Measurements from ENCODE around the gene MAP4K2.

The MAP4K2 gene

DNA sequence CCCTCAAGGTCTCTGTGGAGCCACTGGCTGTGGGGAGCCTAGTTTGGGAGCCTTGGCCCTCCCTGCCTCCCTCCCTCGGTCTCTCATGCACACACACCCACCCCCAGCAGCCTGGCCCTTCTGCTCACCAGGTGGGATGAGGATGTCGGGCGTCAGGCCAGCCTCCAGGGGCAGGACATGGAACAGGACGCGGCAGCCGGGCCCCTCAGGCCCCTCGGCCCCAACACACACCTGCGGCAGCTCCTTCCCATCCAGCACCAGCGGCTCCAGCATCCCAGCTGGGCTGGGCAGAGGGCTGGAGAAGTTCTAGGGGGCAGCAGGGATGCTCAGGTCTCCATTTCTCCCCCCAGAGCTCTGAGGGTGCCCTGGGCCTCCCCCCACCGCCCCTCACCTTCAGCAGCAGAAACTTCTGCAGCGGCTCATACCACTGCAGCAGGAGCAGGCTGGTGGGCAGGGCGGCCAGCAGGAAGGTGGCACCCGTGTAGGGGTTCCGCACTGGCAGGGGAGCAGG, 11.2 kb downstream of the MAP4K2 start:
- no peak for DNase-seq (ENCODE audit: low spot score)

DNA sequence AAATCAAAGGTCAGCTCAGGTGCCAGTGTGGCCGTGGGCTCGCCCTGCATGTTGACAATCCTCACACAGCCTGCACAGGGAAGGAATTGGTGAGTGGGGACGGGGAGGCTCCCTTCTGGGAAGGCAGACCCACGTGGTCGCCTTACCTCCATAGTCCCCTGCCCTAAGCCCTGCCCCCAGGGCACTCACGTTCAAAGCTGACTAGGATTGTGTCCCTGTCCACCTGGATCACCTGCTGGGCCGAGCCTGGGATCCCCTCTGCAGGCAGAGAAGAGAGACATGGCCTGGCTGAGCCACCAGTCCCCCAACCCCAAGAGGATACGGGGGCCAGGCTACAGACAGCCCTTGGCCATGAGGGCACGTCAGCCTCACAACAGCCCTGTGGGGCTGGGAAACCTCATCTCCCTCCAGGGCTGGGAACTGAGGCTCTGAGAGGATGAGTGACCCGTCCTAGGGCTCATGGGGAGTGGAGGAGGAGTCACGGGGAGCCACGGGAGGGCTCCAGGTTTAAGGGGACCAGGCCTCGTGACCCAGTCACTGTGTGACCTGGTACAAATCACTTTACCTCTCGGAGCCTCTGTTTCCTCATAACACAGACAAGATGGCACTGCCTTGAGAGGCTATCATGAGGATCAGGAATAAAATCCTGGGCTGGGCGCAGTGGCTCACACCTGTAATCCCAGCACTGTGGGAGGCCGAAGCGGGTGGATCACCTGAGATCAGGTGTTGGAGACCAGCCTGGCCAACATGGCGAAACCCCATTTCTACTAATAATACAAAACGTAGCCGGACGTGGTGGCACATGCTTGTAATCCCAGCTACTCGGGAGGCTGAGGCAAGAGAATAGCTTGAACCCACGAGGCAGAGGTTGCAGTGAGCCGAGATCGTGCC, 12.6 kb downstream of the MAP4K2 start:
- DNase-seq (ENCODE audit: low spot score) = no peak

DNA sequence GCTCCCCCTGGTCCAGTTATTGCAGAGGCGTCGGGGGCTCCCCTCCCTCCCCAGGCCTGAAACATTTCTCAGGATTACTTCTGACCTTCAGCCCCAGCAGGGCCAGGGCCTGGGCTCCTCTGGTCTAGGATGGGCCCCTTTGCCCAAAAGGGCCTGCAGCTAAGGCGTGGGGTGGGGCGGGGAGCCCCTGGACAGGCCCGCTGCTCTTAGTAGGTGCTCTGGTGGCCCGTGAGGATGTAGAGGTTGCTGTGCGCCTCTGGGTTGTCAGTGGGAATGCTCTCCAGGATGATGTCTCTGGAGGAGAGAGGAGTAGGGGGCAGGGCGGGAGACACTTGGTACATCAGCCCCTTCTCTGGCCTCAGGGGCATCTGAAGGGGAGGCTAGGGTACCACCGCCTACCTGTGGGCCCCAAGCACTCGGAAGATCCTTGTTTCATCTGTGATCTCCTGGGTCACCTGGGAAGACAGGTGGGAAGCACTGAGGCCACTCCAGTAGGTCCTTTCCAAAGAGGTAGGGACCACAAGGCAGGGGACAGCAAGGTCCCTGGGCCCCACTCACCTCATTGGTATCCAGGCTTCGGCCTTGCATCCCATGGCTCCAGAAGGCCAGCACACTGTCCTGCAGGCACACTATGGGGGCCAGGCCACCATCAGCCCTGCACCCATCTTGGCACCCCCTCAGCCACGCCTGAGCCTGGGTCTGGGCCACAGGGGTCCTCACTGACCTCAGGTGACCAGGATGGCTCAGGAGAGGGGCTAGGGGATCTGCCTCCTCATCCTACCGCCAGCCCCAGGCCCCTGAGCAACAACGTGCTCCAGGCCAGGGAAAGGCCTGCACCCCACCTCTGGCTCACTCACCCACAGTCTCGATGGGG, 13.4 kb downstream of the MAP4K2 start:
- DNase-seq (ENCODE audit: low spot score) = no peak

DNA sequence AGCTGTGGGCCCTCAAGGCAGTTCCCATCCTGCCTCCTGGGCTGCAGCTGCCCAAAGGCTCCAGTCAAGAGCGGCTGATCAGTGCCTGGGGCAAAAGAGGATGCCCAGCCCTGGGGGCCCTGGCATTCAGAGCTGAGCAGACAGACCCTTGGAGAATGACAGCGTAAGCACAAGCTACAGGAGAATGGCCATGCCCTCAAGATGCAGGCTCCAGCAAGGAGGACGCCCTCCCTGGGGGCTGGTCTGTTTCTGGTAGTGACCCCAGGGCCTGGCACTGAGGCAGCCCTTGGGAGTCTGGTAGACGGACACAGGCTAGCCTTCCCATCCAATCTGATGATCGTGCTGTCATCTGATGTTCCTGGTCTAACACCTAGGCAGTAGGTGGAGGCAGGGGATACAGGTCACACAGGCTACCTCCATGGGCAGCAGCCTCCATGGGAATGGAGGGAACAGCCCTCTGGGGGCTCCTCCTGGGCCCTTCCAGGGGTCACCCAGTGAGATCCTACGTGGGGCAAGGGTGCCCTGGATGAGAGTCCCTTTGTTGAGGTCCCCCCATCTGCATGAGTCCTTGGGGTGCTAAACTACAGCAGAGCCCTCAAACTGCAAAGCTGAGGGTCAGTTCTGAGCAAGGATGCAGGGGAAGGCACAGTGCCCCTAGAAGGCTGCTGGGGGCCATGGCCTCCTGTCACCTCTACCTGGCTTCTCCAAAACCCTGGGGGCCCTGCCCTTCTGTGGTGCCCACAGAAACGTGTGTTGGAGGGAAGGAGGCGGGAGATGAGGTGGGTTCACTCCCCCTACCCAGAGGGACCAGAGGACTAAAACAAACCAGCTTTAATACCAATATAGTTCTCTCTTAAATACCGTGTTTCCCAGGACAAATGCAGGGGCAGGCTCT, 14.4 kb downstream of the MAP4K2 start:
- no peak for DNase-seq (ENCODE audit: low spot score)

DNA sequence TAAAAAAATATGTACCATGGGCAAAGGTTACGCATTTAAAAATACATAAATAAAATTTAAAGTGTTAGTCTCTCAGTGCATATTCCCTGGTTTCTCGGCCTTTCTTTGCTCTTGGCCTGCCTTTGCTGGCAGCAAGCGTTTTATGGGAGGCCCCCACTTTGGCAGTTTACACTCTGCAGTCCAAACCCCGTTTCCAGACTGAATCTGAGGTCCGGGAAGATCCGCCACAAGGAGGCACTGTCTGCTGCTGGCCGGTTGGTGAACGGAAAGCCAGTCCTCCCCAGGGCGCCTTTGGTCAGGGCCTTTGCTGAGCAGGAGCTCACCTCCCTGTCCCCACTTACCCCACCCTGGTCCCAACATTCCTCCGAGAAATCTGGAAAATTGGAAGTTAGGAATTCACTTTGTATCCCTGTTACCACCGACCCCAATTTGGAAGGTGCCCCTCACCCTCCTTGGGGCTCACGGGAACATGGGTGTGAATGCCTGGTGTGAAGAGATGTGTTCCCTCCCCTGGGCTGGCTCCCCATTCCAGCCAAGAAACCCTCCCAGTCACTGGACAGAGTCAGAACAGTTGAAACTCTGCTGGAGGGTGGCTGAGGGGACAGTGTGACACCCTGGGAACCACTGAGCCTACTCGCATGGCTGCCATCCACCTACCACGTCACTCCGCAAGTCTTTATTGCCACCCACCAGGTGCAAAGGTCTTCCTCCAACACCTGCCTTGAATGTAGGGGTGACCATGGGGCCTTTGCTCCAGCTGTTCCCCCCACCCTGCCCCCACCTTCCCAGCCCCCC, 15.3 kb downstream of the MAP4K2 start:
- DNase-seq (ENCODE audit: low spot score) = peak; percentile 87

DNA sequence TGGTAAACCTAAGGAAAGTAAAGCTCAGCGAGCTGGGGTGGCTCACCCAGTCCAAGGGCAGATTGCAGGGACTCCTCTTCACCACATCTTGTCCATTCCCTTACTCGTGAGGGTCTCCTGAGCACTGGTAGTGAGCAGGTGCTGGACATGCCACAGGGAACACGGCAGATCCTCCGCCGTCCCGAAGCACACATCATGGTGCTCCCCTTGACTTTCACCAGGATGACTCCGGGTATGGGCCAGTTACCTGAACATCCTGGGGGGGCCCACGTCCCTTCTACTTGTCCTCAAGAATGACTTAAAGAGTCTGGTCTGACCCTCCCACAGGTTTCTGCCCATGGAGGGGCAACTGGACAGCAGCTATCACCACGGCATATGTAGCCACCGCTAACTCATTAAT, 16.7 kb downstream of the MAP4K2 start:
- DNase-seq (ENCODE audit: low spot score) = no peak

DNA sequence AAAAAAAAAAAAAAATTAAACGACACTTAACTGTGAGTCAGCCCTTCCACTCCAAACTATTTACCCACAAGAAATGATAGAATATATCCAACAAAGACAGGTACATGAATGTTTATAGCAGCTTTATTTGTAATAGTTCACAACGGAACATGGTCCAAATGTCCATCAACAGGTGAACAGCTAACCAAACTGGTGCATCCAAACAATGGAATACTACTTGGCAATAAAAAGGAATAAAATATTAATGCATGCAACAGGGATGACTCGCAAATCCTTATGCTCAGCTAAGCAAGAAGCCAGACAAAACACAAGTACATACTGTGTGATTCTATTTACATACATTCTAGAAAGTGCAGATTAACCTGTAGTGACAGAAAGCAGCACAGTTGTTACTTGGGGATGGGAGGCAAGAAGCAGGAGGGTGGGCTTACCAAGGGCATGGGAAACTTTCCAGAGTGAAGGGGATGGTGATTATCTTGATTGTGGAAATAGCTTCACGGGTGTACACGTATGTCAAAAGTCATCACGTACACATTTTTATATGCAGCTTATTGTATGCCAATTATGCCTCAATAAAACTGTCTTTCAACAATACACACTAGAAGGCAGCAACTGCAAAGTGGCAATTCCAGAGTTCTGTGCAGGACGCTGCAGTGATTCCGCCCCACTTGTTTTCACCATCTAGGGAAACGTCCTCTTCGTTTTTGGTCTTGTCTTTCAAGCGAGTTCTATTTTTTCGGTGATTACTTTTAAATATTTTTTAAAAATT, 18.0 kb downstream of the MAP4K2 start:
- DNase-seq (ENCODE audit: low spot score) = no peak

DNA sequence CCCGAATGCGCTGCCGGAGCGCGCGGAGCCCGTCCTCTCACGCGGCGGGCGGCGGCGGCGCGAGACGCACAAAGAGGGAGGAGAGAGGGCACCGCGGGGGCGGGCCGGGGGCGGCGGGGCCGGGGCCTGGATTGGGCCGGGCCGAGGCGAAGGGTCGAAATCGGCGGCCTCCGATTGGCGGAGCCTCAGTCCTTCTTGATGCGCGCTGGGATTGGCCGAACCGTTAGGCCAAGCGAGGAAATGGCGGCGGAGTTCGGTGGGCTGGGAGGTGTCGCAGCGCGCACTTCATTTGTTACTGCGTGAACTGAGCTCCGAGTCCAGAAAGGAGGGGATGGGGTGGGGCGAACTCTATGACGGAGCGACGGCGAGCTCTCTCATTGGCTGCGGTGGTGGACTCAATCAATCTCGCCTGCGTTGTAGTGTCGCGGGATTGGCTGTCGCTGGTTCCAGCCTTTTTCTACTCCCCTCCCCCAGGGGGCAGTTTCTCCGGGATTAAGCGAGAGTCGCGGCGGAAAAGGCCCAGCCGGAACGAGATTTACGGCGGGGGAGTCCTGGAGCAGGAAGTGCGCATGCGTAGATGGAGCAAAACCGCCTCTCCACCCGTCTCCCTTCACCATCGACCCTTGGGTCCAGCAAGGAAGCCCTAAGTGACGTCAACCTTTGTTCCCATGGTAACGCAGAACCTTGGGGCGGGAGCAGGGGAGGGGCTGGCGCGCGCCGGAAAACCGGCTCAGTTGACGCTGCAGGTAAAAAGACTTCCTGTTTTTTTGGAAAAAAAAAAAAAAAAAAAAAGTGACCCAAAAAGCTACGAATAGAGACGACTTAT, 24.3 kb downstream of the MAP4K2 start, which contains the start of gene SF1:
SF1 (minus strand) TSS at position 70 of the 826 bp plus-strand sequence. CDS start 150 bp downstream, outside the sequence.
- peak; percentile 99 for DNase-seq (ENCODE audit: low spot score)

DNA sequence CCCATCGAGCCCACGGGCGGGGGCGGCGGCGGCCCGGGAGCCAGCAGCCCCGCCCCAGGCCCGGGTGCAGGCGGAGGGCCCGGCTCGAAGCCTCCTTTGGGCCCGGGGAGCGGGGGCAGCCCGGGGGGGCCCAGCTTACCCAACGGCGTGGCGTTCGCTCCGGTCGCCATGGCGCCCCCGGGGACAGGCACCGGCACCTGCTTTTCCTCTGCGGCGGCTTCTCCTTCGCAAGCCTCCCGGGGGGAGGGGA, 24.9 kb downstream of the MAP4K2 start:
- DNase-seq (ENCODE audit: low spot score) = no peak

DNA sequence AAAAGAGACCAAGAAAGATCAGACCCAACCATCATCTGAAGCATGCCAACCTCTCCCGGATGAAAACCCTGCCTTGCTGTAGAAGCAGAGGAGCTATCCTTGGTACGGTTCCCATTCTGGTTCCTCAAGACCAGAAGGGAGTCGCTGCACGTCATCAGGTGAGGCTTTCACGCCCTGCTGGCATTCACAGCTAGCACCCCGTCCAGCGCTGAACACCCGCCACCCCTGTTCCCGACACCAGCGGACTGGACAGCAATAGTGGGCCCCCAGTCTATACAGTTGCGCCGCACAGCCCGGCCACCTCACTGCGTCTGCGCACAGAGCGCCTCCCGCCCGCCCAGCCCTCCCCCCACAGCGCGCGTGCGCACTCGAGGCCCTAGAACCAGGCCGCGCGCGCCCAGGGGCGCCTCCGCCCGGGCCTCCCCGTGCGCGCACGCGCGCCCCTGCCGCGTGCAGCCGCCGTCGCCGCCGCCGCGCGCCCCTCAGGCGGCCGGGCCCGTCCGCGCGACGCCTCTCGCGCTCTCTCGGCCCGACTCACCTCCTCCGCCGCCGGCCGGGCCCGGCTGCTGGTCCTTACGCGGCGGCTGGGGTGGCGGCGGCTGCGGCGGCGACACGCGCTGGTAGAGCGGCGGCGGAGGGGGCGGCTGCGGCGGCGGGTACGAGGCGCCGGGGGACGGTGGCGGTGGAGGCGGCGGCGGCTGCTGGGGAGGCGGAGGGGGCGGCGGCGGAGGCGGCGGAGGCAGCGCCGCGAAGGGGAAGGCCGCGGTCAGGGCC, 25.4 kb downstream of the MAP4K2 start:
- peak; percentile 98 for DNase-seq (ENCODE audit: low spot score)

DNA sequence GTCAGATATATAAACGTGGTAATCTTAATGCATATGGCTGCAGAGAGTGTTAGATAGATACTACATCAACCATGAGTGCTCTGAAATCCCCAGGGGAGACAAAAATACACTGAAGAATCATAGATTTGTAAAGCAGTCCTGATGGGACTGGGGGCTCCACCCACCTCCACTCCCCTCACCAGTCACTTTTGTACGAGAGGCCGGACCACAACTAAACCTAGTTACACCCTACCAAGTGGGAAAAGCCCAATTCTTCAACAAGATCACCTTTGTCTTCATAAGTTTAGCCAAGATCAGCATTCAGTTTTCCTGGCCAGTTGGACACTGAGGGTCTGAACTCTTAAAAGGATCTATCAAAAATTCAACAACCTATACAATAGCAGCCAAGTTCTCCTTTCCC, 26.1 kb downstream of the MAP4K2 start:
- no peak for DNase-seq (ENCODE audit: low spot score)

DNA sequence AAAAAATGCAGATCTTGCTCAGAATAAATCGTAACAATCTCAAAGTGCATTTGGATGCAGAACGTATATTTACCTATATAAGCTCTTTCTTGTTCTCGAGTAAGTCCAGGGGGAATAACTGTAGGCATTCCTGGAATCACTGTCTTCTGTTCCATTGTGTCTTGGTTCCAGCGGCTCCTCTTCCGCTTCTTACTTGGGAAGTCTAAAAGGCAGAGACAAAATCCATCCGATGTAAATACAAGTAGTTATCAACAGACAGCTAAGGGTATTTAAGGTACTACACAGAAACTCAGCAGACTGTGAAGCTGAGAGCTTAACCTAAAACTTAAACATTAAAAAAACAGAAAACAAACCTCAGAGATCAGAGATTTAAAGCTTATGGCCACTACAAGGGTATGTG, 26.6 kb downstream of the MAP4K2 start:
- no peak for DNase-seq (ENCODE audit: low spot score)

DNA sequence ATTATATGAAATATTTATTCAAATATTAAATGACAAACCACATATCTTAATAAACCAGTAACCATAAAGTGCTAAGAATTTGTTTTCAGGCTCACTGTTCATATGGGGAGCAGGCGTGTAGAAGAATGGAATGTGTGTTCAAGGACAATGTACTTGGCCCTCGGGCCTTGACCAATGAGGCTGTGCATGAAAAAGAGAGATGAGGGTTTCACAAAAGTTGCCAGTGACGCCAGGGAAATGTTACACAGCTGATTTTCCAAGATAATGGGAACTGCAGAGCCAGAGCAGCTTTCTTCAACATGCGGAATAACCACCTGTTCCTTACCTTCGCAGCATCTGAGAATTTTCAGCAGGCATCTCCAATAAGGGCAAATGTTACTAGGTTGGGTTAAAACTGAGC, 28.9 kb downstream of the MAP4K2 start:
- DNase-seq (ENCODE audit: low spot score) = no peak

DNA sequence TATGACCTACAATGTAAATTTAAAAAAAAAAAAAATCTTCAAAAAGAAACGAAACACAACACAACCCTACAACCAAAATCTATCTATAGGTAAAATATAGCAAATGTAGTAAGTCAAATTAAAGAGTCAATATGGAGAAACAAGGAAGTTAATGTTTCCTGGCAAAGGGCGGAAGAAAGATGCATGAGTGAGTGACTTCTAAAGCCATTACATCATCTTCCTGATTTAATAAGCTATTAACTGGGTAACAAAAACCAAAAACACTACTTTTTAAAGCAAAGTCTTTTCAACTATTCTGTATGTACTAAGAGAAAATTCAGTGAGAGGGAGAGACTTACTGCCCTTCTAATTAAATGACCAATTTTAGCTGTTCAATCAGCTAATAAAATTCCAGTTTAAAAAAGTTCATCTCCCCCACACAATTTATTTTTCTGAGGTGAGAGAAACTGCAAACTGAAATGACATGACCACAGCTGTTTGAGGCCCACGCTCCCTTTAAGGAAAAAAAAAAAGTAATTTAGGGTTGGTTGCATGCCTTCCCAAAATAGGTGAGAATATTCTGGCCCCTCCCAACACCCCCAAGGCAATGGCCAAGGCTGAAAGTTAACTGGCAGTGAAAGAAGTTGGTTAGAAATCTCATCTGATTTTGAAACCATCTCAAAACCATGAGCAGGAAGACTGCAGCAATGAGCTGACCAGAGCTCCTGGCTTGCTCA, 30.6 kb downstream of the MAP4K2 start:
- DNase-seq (ENCODE audit: low spot score) = no peak

DNA sequence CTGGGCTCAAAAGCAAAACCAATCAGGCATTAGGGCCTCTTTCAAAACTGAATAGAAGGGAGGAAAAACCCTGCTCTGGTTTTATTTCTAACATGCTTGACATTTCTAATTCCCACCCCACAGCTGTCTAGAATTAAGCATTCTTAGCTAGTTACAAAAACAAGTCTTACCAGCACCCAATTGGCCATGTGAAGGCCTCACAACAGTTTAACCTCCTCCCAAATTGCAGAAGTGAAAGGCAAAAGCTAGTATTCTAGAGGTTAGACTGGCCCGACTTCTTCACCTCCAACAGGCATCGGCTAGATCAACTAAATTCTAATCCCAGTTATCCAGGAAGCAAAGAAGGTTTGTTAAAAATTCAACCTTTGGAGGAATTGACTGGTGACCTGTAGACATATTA, 31.2 kb downstream of the MAP4K2 start:
- DNase-seq (ENCODE audit: low spot score) = no peak

DNA sequence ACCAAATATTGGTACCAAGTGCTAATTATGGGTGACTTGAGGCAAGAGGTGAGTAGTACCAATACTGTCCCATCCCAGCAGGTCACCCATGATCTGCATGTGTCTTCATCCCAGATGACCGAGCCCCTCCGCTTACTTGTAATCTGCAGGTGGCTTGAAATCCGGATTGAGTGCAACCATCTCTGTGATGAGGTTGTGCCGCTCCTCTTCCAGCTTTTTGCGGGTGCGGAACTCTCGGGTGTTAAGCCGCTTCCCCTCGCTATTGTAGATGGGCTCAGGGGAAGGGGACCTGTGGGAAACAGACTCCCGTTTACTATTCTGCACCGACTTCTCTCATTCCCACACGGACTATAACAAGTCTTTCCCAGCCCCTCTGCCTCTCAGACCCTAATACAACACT, 32.9 kb downstream of the MAP4K2 start:
- DNase-seq (ENCODE audit: low spot score) = no peak

DNA sequence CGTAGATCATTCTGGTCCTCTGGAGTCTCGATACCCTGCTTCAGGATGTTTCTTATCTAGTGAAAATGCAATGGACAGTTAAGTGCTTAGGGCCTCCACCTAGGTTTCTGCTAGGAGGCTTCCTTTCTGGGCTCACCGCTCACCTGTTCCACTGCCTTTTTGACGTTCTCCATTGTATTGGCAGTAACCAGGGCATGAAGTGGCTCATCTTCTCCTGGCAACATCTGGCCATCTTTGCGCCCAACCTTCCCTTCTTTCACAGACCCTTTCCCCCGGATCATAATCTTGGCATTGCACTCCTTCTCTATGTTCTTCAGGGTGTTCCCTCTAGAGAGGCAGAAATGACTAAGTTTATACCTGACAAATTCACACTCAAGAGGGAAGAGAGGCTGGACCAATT, 33.7 kb downstream of the MAP4K2 start:
- no peak for DNase-seq (ENCODE audit: low spot score)

DNA sequence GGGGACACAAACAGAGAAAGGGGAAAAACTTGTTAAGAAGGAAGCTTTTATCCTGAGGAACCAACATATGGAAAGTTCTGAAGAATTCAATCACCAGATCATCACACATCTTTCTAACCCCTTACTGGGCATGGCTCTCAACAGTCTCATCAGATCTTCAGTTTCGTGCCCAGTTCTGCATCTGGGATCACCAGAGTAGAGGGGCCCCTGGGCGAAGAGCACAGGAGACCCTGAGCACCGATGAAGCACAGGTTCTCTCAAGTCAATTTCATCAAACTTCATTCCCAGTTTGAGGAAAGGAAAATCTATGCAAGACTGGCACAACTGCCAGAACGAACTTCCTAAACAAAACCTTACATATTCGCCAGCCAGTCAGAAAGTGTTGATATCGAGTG, 34.7 kb downstream of the MAP4K2 start:
- DNase-seq (ENCODE audit: low spot score) = no peak
